Measurements from ENCODE around the gene UTP25.
"Not testable (repeated sequence)": the region's sequence is repeated elsewhere in the genome, so short reads cannot be mapped to it uniquely, and the experiment has no call there.

The UTP25 gene, protein sequence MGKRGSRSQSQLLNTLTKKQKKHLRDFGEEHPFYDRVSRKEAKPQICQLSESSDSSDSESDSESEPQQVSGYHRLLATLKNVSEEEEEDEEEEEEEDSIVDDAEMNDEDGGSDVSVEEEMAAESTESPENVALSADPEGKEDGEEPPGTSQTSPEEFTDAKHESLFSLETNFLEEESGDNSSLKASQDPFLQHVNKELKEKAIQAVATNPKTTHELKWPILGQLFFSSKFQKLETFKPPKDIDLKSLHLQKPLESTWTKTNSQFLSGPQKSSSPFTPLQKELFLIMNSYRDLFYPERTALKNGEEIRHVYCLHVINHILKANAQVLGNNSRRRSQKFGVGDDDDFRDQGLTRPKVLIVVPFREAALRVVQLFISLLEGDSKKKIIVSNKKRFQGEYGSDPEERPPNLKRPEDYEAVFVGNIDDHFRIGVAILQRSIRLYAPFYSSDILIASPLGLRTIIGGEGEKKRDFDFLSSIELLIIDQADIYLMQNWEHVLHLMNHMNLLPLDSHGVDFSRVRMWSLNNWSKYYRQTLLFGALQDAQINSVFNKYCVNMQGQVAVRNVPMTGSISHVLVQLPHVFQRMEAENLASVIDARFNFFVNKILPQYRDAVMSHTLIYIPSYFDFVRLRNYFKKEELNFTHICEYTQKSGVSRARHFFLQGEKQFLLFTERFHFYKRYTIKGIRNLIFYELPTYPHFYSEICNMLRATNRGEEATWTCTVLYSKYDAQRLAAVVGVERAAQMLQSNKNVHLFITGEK

GRCh38 chr1:209827384-209828262, at the start of gene UTP25:
Gene UTP25, plus strand, starts transcription at chr1:209827972. Its CDS starts 92 bp downstream, at chr1:209828064.
- peak; percentile 95 for DNase-seq (ENCODE audit: low spot score)

GRCh38 chr1:209778102-209778501, 49.7 kb upstream of the UTP25 start:
- no peak for DNase-seq (ENCODE audit: low spot score)

DNA sequence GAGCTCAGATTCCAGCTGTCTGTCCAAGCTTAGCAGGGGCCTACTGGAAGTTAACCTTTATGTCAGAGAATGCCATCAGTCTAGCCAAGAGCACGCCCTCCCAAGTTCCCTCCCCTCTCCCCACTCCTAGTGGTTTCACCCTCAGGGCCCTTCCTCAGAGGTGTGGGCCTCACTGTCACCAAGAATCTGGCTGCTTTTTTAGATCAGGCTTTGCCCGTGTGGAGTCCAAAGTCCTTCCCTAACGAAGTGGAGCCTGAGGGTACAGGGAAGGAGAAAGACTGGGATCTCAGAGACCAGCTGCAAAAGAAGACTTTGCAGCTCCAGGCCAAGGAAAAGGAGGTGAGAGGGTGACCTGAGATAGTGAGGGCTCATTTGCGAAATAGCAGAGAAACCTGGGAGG, 47.5 kb upstream of the UTP25 start:
- DNase-seq (ENCODE audit: low spot score) = no peak

- DNase-seq (ENCODE audit: low spot score) = no peak
Observed at GRCh38 chr1:209783386-209783785, 44.4 kb upstream of the UTP25 start.

- DNase-seq (ENCODE audit: low spot score) = peak; percentile 98
Observed at GRCh38 chr1:209784265-209785169, 43.3 kb upstream of the UTP25 start, which contains the start of gene C1orf74. Gene C1orf74, minus strand, starts transcription at chr1:209784559. Its CDS starts 925 bp downstream, at chr1:209783634.

DNA sequence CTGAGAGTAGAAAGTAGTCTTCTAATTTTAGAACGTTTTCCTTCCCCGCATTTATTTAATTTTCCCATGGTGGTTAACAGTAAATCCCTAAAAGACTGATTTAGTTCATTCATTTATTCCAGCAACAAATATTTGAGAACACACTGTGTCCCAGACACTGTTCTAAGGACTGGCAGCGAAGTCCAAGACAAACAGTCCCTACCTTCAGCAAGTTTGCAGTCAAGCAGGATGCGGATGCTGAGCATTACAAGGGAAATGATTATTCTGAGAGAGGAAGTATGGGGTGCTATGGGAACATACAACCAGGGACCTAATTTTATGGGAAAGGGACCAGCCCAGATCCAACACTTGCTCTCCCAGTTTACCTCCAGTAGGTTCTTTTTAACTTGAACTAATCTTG, 42.2 kb upstream of the UTP25 start:
- no peak for DNase-seq (ENCODE audit: low spot score)

DNA sequence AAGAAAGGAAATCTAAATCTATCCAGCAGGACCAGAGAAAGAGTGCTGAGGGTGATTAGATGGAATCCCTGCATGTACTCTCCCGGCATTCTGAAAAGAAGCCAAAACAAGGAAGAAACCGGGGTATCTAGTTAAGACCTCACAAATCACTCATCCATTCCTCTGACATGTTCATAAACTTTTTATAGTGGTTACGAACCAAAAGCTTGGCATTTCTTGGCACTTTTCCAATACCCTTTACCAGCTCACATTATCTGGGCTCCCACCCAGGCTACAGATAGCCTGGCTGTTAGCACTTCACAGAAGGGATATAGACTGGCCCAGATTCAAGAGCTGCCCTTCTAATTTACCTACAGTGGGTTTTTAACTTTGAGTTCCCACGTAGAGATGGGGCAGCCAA, 41.6 kb upstream of the UTP25 start:
- no peak for DNase-seq (ENCODE audit: low spot score)

DNA sequence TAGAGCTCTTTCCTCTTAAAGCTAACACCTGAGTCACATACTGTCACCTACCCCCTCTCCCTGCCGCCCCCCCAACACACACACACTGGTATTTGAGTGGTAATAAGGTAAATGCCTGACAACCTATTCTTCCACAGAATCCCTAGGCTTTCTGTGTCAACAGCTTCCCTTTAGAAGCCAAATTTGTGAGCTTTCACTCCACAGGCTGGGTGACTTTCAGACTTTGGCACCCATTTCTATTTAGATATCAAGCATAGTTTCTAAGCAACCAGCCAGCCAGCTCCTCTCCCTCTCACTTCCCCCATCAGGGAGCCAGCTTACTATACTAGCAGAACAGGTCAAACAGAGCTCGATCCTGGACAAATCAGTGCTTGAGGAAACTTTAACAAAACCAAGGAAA, 40.2 kb upstream of the UTP25 start:
- DNase-seq (ENCODE audit: low spot score) = peak; percentile 60

DNA sequence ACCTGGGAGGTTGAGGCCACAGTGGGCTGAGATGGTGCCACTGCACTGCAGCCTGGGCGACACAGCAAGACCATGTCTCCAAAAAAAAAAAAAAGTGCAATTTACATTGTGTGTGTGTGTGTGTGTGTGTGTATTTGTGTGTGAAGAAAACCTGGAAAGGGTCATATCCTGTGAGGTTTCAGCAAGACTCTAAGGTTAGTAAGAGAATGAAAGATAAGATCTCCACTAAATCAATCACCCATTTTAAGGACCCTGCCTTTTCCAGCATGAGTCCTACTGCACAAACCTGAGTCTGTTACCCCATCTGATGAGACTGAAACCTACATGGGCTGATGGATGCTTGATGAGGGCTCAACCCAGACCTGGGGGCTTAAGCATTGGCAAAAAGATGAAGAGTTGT, 38.5 kb upstream of the UTP25 start:
- no peak for DNase-seq (ENCODE audit: low spot score)

GRCh38 chr1:209790286-209791193, 37.2 kb upstream of the UTP25 start:
- DNase-seq (ENCODE audit: low spot score) = no peak

DNA sequence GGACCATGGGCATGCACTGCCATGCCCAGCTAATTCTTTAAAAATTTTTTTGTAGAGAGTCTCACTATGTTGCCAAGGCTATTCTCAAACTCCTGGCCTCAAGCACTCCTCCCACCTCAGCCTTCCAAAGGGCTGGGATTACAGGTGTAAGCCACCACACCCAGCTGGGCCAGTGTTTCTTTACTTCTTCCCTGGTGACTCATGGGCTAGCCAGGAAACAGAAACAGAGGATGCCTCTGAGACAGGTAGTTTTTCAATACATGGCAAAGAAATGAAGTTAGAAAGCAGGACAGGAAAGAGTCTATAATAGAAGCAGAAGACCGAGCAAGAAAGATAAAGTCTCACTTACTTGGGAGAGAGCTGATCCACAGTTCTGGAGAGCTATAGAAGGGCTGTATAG, 35.9 kb upstream of the UTP25 start:
- DNase-seq (ENCODE audit: low spot score) = no peak

GRCh38 chr1:209793711-209794110, 34.1 kb upstream of the UTP25 start:
- DNase-seq (ENCODE audit: low spot score) = not testable (repeated sequence)

GRCh38 chr1:209797978-209798639, 29.7 kb upstream of the UTP25 start:
- no peak for DNase-seq (ENCODE audit: low spot score)

- DNase-seq (ENCODE audit: low spot score) = no peak
Observed at GRCh38 chr1:209800984-209801834, 26.6 kb upstream of the UTP25 start.

GRCh38 chr1:209802117-209802779, 25.5 kb upstream of the UTP25 start:
- no peak for DNase-seq (ENCODE audit: low spot score)

- DNase-seq (ENCODE audit: low spot score) = no peak
Observed at GRCh38 chr1:209802780-209803152, 25.0 kb upstream of the UTP25 start.

GRCh38 chr1:209803568-209803967, 24.2 kb upstream of the UTP25 start:
- DNase-seq (ENCODE audit: low spot score) = no peak

- no peak for DNase-seq (ENCODE audit: low spot score)
Observed at GRCh38 chr1:209805341-209805781, 22.4 kb upstream of the UTP25 start.

All from Ammon's horn (tissue), 1 donor.